Upper lobe of left lung (tissue), 6 donors: ENCODE measurements around the gene MYADML2. TPM values are rescaled to one million over a fixed set of nuclear protein-coding genes. Genes with fewer than 3 reads are reported as not detected.

Experiments
- ATAC-seq, 2 donors: fragments of 200-7000 bp; cut with Tn5 transposase; one replicate each; pipeline ENCODE4 v1.9.1; 2022; ENCODE audit warnings: mild to moderate bottlenecking in 2 of 2, moderate library complexity in 2 of 2; ENCODE audit not compliant: low FRiP score in 2 of 2
- DNase-seq, 2 donors: peaks; one replicate each; pipeline ENCODE4 v3.0.0-alpha.2; 2019 to 2020
- H3K27ac ChIP-seq, 4 donors: fragments of 200-600 bp; sonication (generic); one replicate each; pipeline ENCODE4 v1.5.1; 2016 to 2019
- H3K27me3 ChIP-seq, 4 donors: fragments of 200-600 bp; sonication (generic); one replicate each; pipeline ENCODE4 v1.5.1; 2017 to 2019
- H3K36me3 ChIP-seq, 4 donors: fragments of 200-600 bp; sonication (generic); one replicate each; pipeline ENCODE4 v1.5.1; 2016 to 2019
- H3K4me1 ChIP-seq, 4 donors: fragments of 200-600 bp; sonication (generic); one replicate each; pipeline ENCODE4 v1.5.1; 2018 to 2019
- H3K4me3 ChIP-seq, 4 donors: fragments of 200-600 bp; sonication (generic); one replicate each; pipeline ENCODE4 v1.5.1; 2017 to 2019; ENCODE audit warnings: mild to moderate bottlenecking in 2 of 4, moderate library complexity in 1 of 4
- H3K9me3 ChIP-seq, 4 donors: fragments of 200-600 bp; sonication (generic); one replicate each; pipeline ENCODE4 v1.5.1; 2018 to 2019
- EP300 ChIP-seq, 4 donors: sonication (generic); formaldehyde crosslinking; IDR thresholded peaks; one replicate each; pipeline ENCODE4 v1.5.1; 2017; ENCODE audit warnings: antibody characterized with exemption in 4 of 4, control low read depth in 2 of 4
- POLR2A ChIP-seq, 4 donors: fragments of 450-650 bp; IDR thresholded peaks; one replicate each; pipeline ENCODE4 v1.5.1; 2016 to 2017; ENCODE audit warnings: antibody characterized with exemption in 4 of 4, mild to moderate bottlenecking in 2 of 4
- POLR2AphosphoS5 ChIP-seq, 2 donors: sonication (generic); formaldehyde crosslinking; IDR thresholded peaks; one replicate each; pipeline ENCODE4 v1.5.1; 2017; ENCODE audit warnings: antibody characterized with exemption in 2 of 2
- WGBS, 2 donors: methylation state at CpG; one replicate each; pipeline ENCODE4 v1.1.5; 2017 to 2018; 5-methylcytosine and 5-hydroxymethylcytosine counted together
- total RNA-seq, 6 donors: library from RNA; depleted of rRNA in 4 of 6; stranded (reverse); fragments of >200 nt in 4 of 6; gene quantifications; one replicate each; pipeline versions ENCODE4 v1.1.0 to v1.2.1, GENCODE V29; 2016 to 2021
- TF ChIP-seq, protein P1 (sequence below), 6 experiments: fragments of 450-650 bp in 4 of 6; fragments of 200-600 bp in 2 of 6; sonication (generic) in 2 of 6; IDR thresholded peaks; one replicate each; pipeline ENCODE4 v1.5.1; 2016 to 2019; ENCODE audit warnings: antibody characterized with exemption in 6 of 6
- donor health status: DM: no; HTN: no; CAD: no; lungs with moderate emphysema.
- donor health status: DM: no; HTN: yes; CAD: no; lungs with severe emphysema.

Gene MYADML2
- total RNA-seq, 6 donors from 2014 or later = not detected

DNA sequence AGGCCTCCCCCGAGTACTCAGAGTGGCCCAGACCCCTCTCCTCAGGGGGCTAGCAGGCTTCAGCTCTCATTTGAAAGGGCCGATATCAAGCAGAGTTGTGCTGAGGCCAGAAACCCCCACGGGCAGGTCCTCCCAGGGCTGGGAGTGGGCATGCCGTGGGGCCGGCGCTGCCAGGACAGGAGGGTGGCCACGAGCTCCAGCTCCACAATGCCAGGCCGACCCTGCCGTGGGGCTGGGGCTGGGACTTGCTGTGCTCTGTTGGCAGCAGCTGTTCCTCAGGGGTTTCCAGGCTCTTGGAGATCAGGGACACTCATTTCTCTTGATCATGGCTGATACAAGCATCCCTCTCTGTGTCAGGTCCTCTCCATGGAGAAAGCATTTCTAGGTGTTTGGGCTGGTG, 48.1 kb downstream of the MYADML2 start:
- TF ChIP-seq POLR2AphosphoS5 (IDR thresholded peaks at IDR 0.05) = no peak
- TF ChIP-seq, protein P1, sequence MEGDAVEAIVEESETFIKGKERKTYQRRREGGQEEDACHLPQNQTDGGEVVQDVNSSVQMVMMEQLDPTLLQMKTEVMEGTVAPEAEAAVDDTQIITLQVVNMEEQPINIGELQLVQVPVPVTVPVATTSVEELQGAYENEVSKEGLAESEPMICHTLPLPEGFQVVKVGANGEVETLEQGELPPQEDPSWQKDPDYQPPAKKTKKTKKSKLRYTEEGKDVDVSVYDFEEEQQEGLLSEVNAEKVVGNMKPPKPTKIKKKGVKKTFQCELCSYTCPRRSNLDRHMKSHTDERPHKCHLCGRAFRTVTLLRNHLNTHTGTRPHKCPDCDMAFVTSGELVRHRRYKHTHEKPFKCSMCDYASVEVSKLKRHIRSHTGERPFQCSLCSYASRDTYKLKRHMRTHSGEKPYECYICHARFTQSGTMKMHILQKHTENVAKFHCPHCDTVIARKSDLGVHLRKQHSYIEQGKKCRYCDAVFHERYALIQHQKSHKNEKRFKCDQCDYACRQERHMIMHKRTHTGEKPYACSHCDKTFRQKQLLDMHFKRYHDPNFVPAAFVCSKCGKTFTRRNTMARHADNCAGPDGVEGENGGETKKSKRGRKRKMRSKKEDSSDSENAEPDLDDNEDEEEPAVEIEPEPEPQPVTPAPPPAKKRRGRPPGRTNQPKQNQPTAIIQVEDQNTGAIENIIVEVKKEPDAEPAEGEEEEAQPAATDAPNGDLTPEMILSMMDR (IDR thresholded peaks at IDR 0.05) = no peak
- TF ChIP-seq EP300 (IDR thresholded peaks at IDR 0.05) = no peak
- no peak for TF ChIP-seq POLR2A (IDR thresholded peaks at IDR 0.05)
- no peak overlapping the region for H3K27ac ChIP-seq
- H3K27me3 ChIP-seq = no peaks in the 10 kb centered on the region
- no peak for ATAC-seq
- H3K9me3 ChIP-seq = no peaks in the 10 kb centered on the region
- H3K4me1 ChIP-seq = peaks cover 12 to 22% (median 14%) of the 10 kb centered on the region in 4 donors
- 95% methylated on average over 9 of the region's 9 CpGs; no CpG with 5 or more reads in 1 of the 2 donors for WGBS, 2 donors
- peaks cover 11 to 70% (median 56%) of the 10 kb centered on the region in 4 donors for H3K36me3 ChIP-seq
- DNase-seq = peak in 1 of 2 donors; percentile 75
- no peak overlapping the region for H3K4me3 ChIP-seq

DNA sequence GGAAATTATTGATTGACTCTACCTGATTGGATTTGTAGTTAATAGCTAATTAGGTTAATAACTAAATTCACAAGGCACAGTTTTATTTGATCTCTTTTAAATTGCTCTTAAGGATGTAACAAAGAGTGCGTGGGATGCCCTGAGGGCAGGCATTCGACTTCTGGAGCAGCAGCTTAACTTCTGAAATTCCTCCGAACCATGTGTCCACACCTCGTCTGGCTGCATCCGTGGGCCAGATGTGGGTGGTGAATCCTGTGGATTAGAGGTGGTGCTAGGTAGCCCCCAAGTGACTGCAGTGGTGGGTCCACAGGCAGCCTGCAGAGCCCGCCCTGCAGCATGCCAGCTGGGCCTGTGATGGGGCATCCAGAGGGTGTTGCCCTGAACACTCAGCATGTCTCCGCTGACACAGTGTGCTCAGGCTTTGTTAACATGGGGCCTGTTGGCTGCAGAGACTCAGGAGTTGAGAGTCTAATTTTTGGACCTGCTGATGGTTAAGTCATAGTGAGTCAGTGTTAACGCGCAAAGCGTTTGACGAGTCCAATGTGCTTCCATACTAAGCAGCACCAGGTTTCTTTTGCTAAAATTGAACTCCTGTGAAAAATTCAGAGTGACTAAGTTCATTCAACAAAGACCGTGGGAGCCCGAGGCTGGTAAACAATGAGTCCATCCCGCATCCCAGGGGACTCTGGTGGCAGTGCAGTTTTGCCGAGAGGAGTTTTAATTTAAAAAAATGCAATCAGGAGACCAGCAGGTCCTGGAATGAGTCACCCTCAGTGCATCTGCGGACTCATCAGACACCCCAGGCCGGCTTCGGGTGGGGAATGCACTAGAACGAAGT, 48.8 kb downstream of the MYADML2 start:
- H3K9me3 ChIP-seq = no peaks in the 10 kb centered on the region
- WGBS, 2 donors = 92 to 94% methylated on average over 15 to 19 of the region's 19 CpGs
- H3K4me1 ChIP-seq = peaks cover 12 to 21% (median 14%) of the 10 kb centered on the region in 4 donors
- DNase-seq = peak in 1 of 2 donors; percentile 41
- ATAC-seq = no peak
- no peaks in the 10 kb centered on the region for H3K27me3 ChIP-seq
- H3K27ac ChIP-seq = no peak overlapping the region
- peaks cover 11 to 71% (median 52%) of the 10 kb centered on the region in 4 donors for H3K36me3 ChIP-seq
- H3K4me3 ChIP-seq = no peak overlapping the region
- TF ChIP-seq, protein P1 (IDR thresholded peaks at IDR 0.05) = no peak
- TF ChIP-seq EP300 (IDR thresholded peaks at IDR 0.05) = no peak
- TF ChIP-seq POLR2AphosphoS5 (IDR thresholded peaks at IDR 0.05) = no peak
- no peak for TF ChIP-seq POLR2A (IDR thresholded peaks at IDR 0.05)

DNA sequence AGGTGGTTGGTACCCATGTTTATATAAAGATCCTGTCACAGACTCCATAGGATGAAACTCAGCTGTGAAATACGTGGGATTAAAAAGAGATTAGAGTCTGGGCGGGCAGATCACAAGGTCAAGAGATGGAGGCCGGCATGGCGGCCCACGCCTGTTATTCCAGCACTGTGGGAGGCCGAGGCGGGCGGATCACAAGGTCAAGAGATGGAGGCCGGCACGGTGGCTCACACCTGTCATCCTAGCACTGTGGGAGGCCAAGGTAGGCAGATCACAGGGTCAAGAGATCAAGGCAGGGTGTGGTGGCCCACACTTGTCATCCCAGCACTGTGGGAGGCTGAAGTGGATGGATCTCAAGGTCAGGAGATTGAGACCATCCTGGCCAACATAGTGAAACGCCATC, 51.6 kb downstream of the MYADML2 start:
- DNase-seq (peak in 1 of 2 donors; percentile 53), ATAC-seq (no peak)
- H3K36me3 ChIP-seq = peaks cover 11 to 68% (median 50%) of the 10 kb centered on the region in 4 donors
- no peak overlapping the region for H3K4me3 ChIP-seq
- WGBS, 2 donors = 92 to 95% methylated on average over 11 of the region's 11 CpGs
- no peaks in the 10 kb centered on the region for H3K9me3 ChIP-seq
- TF ChIP-seq POLR2A (IDR thresholded peaks at IDR 0.05) (no peak), POLR2AphosphoS5 (IDR thresholded peaks at IDR 0.05) (no peak), EP300 (IDR thresholded peaks at IDR 0.05) (no peak)
- TF ChIP-seq, protein P1 (IDR thresholded peaks at IDR 0.05) = no peak
- no peaks in the 10 kb centered on the region for H3K27me3 ChIP-seq
- H3K27ac ChIP-seq = no peak overlapping the region
- H3K4me1 ChIP-seq = peaks cover 9 to 20% (median 13%) of the 10 kb centered on the region in 4 donors

DNA sequence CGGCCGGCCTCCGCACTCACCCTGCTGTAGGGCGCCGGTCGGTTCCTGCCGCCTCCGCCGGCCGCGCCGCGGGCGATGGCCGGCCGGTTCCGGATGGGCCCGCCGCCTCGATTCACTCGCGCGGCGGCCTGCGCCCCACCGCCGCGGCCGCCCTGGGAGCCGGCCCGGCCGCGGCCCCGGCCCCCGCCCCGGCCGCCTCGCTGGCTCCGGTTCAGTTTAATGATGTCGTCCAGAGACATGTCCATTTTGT, 55.8 kb downstream of the MYADML2 start:
- TF ChIP-seq POLR2AphosphoS5 (IDR thresholded peaks at IDR 0.05) = no peak
- no peak for TF ChIP-seq POLR2A (IDR thresholded peaks at IDR 0.05)
- no peak for TF ChIP-seq EP300 (IDR thresholded peaks at IDR 0.05)
- TF ChIP-seq, protein P1 (IDR thresholded peaks at IDR 0.05) = no peak
- no peak for DNase-seq
- peak overlapping the region; percentile 93 to 95 (median 94) for H3K27ac ChIP-seq
- peaks cover 17 to 65% (median 52%) of the 10 kb centered on the region in 4 donors for H3K36me3 ChIP-seq
- H3K4me3 ChIP-seq = peak overlapping the region; percentile 83 to 100 (median 94)
- H3K27me3 ChIP-seq = no peaks in the 10 kb centered on the region
- no peaks in the 10 kb centered on the region for H3K9me3 ChIP-seq
- ATAC-seq = no peak
- no CpG with 5 or more reads among the region's 40 CpGs for WGBS, 2 donors
- H3K4me1 ChIP-seq = peaks cover 17 to 30% (median 23%) of the 10 kb centered on the region in 4 donors
